Body of pancreas (tissue), 4 donors: ENCODE data around the gene ZSCAN5A. TPM values are rescaled to one million over a fixed set of nuclear protein-coding genes. Genes with fewer than 3 reads are reported as not detected.
"Not testable (repeated sequence)": the region's sequence is repeated elsewhere in the genome, so short reads cannot be mapped to it uniquely, and the experiment has no call there.

Experiments used
- ATAC-seq: fragments of 150-250 bp; one replicate; pipeline ENCODE4 v1.9.1; 2016
- DNase-seq, 4 donors: peaks; one replicate each; pipeline ENCODE4 v3.0.0-alpha.2; 2019
- H3K27ac ChIP-seq, 4 donors: fragments of 200-600 bp; sonication (generic); 1 replicate in 3 of 4; 2 replicates in 1 of 4; pipeline versions ENCODE4 v1.5.1 to v1.6.1; 2016 to 2019; ENCODE audit warnings: mild to moderate bottlenecking in 1 of 4, mixed read lengths in 1 of 4, moderate library complexity in 1 of 4
- H3K27me3 ChIP-seq, 2 donors: fragments of 200-600 bp; sonication (generic); one replicate each; pipeline ENCODE4 v1.6.0; 2016; ENCODE audit warnings: mild to moderate bottlenecking in 1 of 2
- H3K36me3 ChIP-seq, 2 donors: fragments of 200-600 bp; sonication (generic); replicated peaks in 1 of 2; 2 replicates each; pipeline ENCODE4 v1.5.1; 2016; ENCODE audit warnings: low read depth in 2 of 2; ENCODE audit not compliant: insufficient read depth in 1 of 2
- H3K4me1 ChIP-seq: fragments of 200-600 bp; sonication (generic); one replicate; pipeline ENCODE4 v1.6.0; 2016
- H3K4me3 ChIP-seq, 2 donors: fragments of 200-600 bp; sonication (generic); 1 replicate in 1 of 2; 2 replicates in 1 of 2; pipeline ENCODE4 v1.5.1; 2016 to 2019
- H3K9me3 ChIP-seq, 3 donors: fragments of 200-600 bp; sonication (generic); 1 replicate in 2 of 3; 2 replicates in 1 of 3; pipeline ENCODE4 v1.5.1; 2016
- CTCF ChIP-seq, 7 experiments: fragments of 450-650 bp in 4 of 7; fragments of 200-600 bp in 3 of 7; sonication (generic) in 3 of 7; IDR thresholded peaks; one replicate each; pipeline ENCODE4 v1.5.1; 2016 to 2019; ENCODE audit warnings: antibody characterized with exemption in 7 of 7
- POLR2A ChIP-seq, 3 donors: fragments of 450-650 bp; IDR thresholded peaks; one replicate each; pipeline ENCODE4 v1.6.1; 2016; ENCODE audit warnings: antibody characterized with exemption in 3 of 3, mild to moderate bottlenecking in 2 of 3
- WGBS, 2 donors: methylation state at CpG; one replicate each; pipeline ENCODE4 v1.1.5; 2017; 5-methylcytosine and 5-hydroxymethylcytosine counted together
- intact Hi-C: fragments of 100-400 bp; cut with DNase I; formaldehyde crosslinking; loops from one replicate; pipeline ENCODE4 v1.15.1; 2023
- total RNA-seq, 2 donors: library from RNA; depleted of rRNA; stranded (reverse); fragments of >200 nt; gene quantifications; one replicate each; pipeline ENCODE4 v1.1.0, GENCODE V29; 2016

ZSCAN5A gene
- total RNA-seq, 2 donors from 2014 or later = 4.9 to 7.3 TPM

GRCh38 chr19:56270676-56271075 lies 44.0 kb downstream of the ZSCAN5A start:
- ATAC-seq = no peak
- WGBS, 2 donors = 53 to 90% methylated on average over 3 of the region's 3 CpGs

GRCh38 chr19:56269348-56269747 lies 45.3 kb downstream of the ZSCAN5A start:
- no peak overlapping the region for H3K27ac ChIP-seq
- no peaks in the 10 kb centered on the region for H3K9me3 ChIP-seq
- TF ChIP-seq POLR2A (IDR thresholded peaks at IDR 0.05) (no peak), CTCF (IDR thresholded peaks at IDR 0.05) (no peak)
- H3K4me3 ChIP-seq = no peak overlapping the region
- H3K4me1 ChIP-seq = no peaks in the 10 kb centered on the region
- 89 to 97% methylated on average over 6 of the region's 6 CpGs for WGBS, 2 donors
- intact Hi-C loops = no loop called here
- no peak for ATAC-seq
- DNase-seq = no peak
- H3K36me3 ChIP-seq = no peaks in the 10 kb centered on the region
- no peaks in the 10 kb centered on the region for H3K27me3 ChIP-seq

More at GRCh38 chr19:56270676-56271075, 44.0 kb downstream of the ZSCAN5A start:
- no peak overlapping the region for H3K4me3 ChIP-seq
- H3K27ac ChIP-seq = no peak overlapping the region
- TF ChIP-seq CTCF (IDR thresholded peaks at IDR 0.05) (no peak), POLR2A (IDR thresholded peaks at IDR 0.05) (no peak)
- DNase-seq = peak in 1 of 4 donors; percentile 42
- H3K9me3 ChIP-seq = no peaks in the 10 kb centered on the region
- intact Hi-C loops = no loop called here
- no peaks in the 10 kb centered on the region for H3K27me3 ChIP-seq
- H3K4me1 ChIP-seq = no peaks in the 10 kb centered on the region
- no peaks in the 10 kb centered on the region for H3K36me3 ChIP-seq

GRCh38 chr19:56266051-56266450 lies 48.6 kb downstream of the ZSCAN5A start:
- Histone ChIP-seq H3K9me3 (no peaks in the 10 kb centered on the region), H3K36me3 (no peaks in the 10 kb centered on the region), H3K4me1 (no peaks in the 10 kb centered on the region), H3K27me3 (no peaks in the 10 kb centered on the region), H3K27ac (no peak overlapping the region), H3K4me3 (no peak overlapping the region)
- ATAC-seq (no peak), DNase-seq (no peak)
- WGBS, 2 donors = 41 to 58% methylated on average over 3 of the region's 3 CpGs
- intact Hi-C loops = no loop called here
- TF ChIP-seq POLR2A (IDR thresholded peaks at IDR 0.05) (no peak), CTCF (IDR thresholded peaks at IDR 0.05) (no peak)

- ATAC-seq = no peak
- no peak for TF ChIP-seq CTCF (IDR thresholded peaks at IDR 0.05)
- no peak for TF ChIP-seq POLR2A (IDR thresholded peaks at IDR 0.05)
- no peaks in the 10 kb centered on the region for H3K27me3 ChIP-seq
- intact Hi-C loops = no loop called here
- H3K36me3 ChIP-seq = no peaks in the 10 kb centered on the region
- H3K9me3 ChIP-seq = no peaks in the 10 kb centered on the region
- 90 to 91% methylated on average over 5 of the region's 5 CpGs for WGBS, 2 donors
- H3K4me3 ChIP-seq = no peak overlapping the region
- H3K4me1 ChIP-seq = no peaks in the 10 kb centered on the region
- DNase-seq = no peak
- H3K27ac ChIP-seq = no peak overlapping the region
Observed at GRCh38 chr19:56263319-56263718, 51.3 kb downstream of the ZSCAN5A start.

GRCh38 chr19:56261932-56262331 lies 52.7 kb downstream of the ZSCAN5A start:
- ATAC-seq, H3K27ac ChIP-seq, H3K9me3 ChIP-seq, H3K4me3 ChIP-seq, H3K36me3 ChIP-seq, H3K27me3 ChIP-seq, DNase-seq, intact Hi-C loops, H3K4me1 ChIP-seq: not testable (repeated sequence)
- 91 to 94% methylated on average over 6 of the region's 6 CpGs for WGBS, 2 donors
